ENCODE measurements around the gene EPM2A. TPM values are rescaled to one million over a fixed set of nuclear protein-coding genes. Genes with fewer than 3 reads are reported as not detected.

Gene EPM2A
- total and polyA plus RNA-seq, 2 experiments from 2014 or later, result 3.7 to 17.8 TPM

GRCh38 chr6:145583753-145584152, 151.6 kb downstream of the EPM2A start:
- Histone ChIP-seq H3K27me3 (ENCODE audit: insufficient read depth) (no peaks in the 10 kb centered on the region), H3F3A (replicated peaks; ENCODE audit: low read depth) (no peaks in the 10 kb centered on the region), H4K20me1 (replicated peaks; ENCODE audit: insufficient read depth) (no peaks in the 10 kb centered on the region), H3K4me3 (no peak overlapping the region), H3K36me3 (ENCODE audit: insufficient read depth) (no peaks in the 10 kb centered on the region), H3K4me1 (ENCODE audit: insufficient read depth) (0 out of 2 replicates have a peak, but pooled peaks cover 3% of the 10 kb centered on the region), H3K27ac (ENCODE audit: low read depth) (no peak overlapping the region), H2AFZ (no peak overlapping the region), H3K4me2 (no peak overlapping the region), H3K79me2 (replicated peaks; ENCODE audit: insufficient read depth) (no peaks in the 10 kb centered on the region), H3K9me2 (ENCODE audit: insufficient read depth) (no peaks in the 10 kb centered on the region; the same call in 1 of the 2 replicates)
- Mint-ChIP-seq H3K4me3 (no peak overlapping the region), H3K27ac (no peak overlapping the region), H3K27me3 (ENCODE audit: insufficient read depth, low read depth, poor library complexity) (peaks cover 10% of the 10 kb centered on the region), H3K9me3 (peaks cover under 1% of the 10 kb centered on the region; the same call in 1 of the 3 replicates), H3K36me3 (ENCODE audit: low read depth) (no peaks in the 10 kb centered on the region; the same call in 2 of the 3 replicates), H3K4me1 (peaks cover 9% of the 10 kb centered on the region)
- TF ChIP-seq NANOG (IDR thresholded peaks at IDR 0.05; ENCODE audit: borderline replicate concordance) (no peak), REST (IDR thresholded peaks at IDR 0.05; ENCODE audit: unreplicated experiment) (no peak), ZNF462 (CRISPR knock-in tag; IDR thresholded peaks at IDR 0.05) (no peak), ZNF331 (CRISPR knock-in tag; IDR thresholded peaks at IDR 0.05; ENCODE audit: low read depth) (no peak), EZH2 (IDR thresholded peaks at IDR 0.05; ENCODE audit: low read depth, unreplicated experiment) (no peak), ZNF114 (CRISPR knock-in tag; IDR thresholded peaks at IDR 0.05) (no peak)
- DNase-seq (ENCODE audit: low spot score) (no peak), ATAC-seq (no peak)

Small RNAs within 50 kb of the gene (small RNA-seq; reads per million reads assigned to genes)
- not detected for gene AL023806.2 (ENCODE audit: low replicate concordance)

Other genes with a start within 250 kb of the EPM2A start
- gene FBXO30, start 79.3 kb upstream of the EPM2A start, total RNA-seq (2014; rRNA removed; shearing (Covaris generic)), result 21.3 and 25.4 TPM in 2 replicates
- gene FBXO30, start 79.3 kb upstream of the EPM2A start, polyA plus RNA-seq (2016; fragmentation: Nextera tagmentation; extraction: Ambion mirVana), result 6.5 and 6.7 TPM in 2 replicates
- gene SHPRH, start 228.8 kb upstream of the EPM2A start, total RNA-seq (2014; rRNA removed; shearing (Covaris generic)), result 33.0 and 35.6 TPM in 2 replicates
- 25.5 and 39.0 TPM in 2 replicates for gene SHPRH, start 228.8 kb upstream of the EPM2A start, polyA plus RNA-seq (2016; fragmentation: Nextera tagmentation; extraction: Ambion mirVana)